Measurements from ENCODE around the gene IL4R.
"Not testable (repeated sequence)": the region's sequence is repeated elsewhere in the genome, so short reads cannot be mapped to it uniquely, and the experiment has no call there.

IL4R gene

DNA sequence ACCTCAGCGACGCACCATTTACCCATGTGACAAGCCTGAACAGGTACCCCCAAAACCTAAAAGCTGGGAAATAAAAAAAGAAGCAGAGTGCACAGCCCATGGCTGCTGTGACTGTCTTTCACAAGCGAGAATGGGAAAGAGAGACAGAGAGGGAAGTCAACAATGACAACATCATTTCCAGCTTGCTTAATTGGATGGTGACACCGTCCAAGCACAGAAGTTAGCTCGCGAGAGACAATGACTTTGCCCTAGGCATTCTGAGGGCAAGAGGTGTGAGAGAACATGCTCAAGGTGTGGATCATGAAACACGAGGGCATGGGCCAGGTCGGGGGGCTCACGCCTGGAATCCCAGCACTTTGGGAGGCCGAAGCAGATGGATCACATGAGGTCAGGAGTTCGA lies 25.9 kb upstream of the IL4R start:
- CTCF ChIA-PET, result interaction anchor here (1.1 to 1.5 kb wide), 3 partner anchors 15 to 28 kb away, joined by 3 to 4 read pairs (median 3); no protein-coding TSS in a partner anchor
- H3K4me3 ChIP-seq (ENCODE audit: low read depth, low read length), result no peak overlapping the region
- no peak for DNase-seq (ENCODE audit: low read depth, low spot score)
- POLR2A ChIA-PET, result no interaction called here
- TF ChIP-seq, protein P1, sequence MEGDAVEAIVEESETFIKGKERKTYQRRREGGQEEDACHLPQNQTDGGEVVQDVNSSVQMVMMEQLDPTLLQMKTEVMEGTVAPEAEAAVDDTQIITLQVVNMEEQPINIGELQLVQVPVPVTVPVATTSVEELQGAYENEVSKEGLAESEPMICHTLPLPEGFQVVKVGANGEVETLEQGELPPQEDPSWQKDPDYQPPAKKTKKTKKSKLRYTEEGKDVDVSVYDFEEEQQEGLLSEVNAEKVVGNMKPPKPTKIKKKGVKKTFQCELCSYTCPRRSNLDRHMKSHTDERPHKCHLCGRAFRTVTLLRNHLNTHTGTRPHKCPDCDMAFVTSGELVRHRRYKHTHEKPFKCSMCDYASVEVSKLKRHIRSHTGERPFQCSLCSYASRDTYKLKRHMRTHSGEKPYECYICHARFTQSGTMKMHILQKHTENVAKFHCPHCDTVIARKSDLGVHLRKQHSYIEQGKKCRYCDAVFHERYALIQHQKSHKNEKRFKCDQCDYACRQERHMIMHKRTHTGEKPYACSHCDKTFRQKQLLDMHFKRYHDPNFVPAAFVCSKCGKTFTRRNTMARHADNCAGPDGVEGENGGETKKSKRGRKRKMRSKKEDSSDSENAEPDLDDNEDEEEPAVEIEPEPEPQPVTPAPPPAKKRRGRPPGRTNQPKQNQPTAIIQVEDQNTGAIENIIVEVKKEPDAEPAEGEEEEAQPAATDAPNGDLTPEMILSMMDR (IDR thresholded peaks at IDR 0.05; ENCODE audit: insufficient read depth, low read length, missing control alignments), result no peak

DNA sequence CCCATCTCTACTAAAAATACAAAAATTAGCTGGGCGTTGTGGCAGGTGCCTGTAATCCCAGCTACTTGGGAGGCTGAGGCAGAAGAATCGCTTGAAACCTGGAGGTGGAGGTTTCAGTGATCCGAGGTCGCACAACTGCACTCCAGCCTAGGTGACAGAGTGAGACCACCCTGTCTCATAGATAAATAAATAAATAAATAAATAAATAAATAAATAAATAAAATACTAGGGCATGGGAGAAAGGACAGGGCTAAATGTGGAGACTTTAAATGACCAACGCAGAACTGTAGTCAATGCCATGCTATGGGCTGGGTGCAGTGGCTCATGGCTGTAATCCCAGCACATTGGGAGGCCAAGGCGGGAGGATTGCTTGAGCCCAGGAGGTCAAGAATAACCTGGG lies 25.5 kb upstream of the IL4R start:
- POLR2A ChIA-PET, CTCF ChIA-PET: not testable (repeated sequence)

DNA sequence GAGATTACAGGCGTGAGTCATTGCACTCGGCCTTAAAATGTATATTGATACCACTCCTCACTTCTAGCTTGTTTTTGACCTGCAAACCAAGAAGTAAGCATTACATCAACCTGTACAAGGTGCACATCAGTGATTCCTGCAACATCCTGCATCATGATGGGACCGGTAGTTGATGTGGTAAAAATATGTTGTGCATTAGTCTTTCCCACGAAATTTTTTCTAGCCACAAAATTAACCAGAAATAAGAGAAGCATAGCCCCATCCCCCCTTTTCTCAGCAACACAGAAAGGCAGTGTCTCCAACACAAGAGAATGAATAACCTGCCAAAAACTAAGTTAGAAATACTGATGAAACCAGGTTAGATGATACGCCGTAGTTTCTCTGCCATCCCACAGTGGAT lies 24.1 kb upstream of the IL4R start:
- TF ChIP-seq, protein P1 (IDR thresholded peaks at IDR 0.05; ENCODE audit: insufficient read depth, low read length, missing control alignments), result no peak
- no peak overlapping the region for H3K4me3 ChIP-seq (ENCODE audit: low read depth, low read length)
- POLR2A ChIA-PET, result no interaction called here
- DNase-seq (ENCODE audit: low read depth, low spot score), result no peak
- CTCF ChIA-PET, result no interaction called here

More for the DNA sequence above, 25.5 kb upstream of the IL4R start:
- DNase-seq (ENCODE audit: low read depth, low spot score); H3K4me3 ChIP-seq (ENCODE audit: low read depth, low read length): not testable (repeated sequence)

DNA sequence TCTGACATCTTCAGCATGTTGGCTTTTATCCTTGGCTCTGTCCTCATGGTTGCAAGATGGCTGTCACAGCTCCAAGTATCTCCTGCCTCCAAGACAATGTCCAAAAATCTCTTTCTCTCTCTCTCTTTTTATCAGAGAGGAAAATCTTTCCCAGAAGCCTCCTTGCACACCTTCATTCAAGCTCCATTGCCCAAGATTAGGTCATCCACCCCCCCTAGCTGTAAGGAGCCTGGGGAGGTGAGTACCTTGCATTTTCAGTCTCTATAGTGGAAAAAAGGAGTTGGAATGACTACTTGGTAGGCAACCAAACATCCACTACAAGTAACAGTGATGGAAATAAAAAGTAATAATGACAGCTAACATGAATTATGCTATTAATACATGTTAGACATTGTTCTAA lies 23.2 kb upstream of the IL4R start:
- TF ChIP-seq, protein P1 (IDR thresholded peaks at IDR 0.05; ENCODE audit: insufficient read depth, low read length, missing control alignments), result no peak
- POLR2A ChIA-PET, result no interaction called here
- DNase-seq (ENCODE audit: low read depth, low spot score), result no peak
- no peak overlapping the region for H3K4me3 ChIP-seq (ENCODE audit: low read depth, low read length)
- CTCF ChIA-PET, result interaction anchor here (1.1 kb wide), 1 partner anchor 78 kb away, joined by 3 read pairs; no protein-coding TSS in a partner anchor

DNA sequence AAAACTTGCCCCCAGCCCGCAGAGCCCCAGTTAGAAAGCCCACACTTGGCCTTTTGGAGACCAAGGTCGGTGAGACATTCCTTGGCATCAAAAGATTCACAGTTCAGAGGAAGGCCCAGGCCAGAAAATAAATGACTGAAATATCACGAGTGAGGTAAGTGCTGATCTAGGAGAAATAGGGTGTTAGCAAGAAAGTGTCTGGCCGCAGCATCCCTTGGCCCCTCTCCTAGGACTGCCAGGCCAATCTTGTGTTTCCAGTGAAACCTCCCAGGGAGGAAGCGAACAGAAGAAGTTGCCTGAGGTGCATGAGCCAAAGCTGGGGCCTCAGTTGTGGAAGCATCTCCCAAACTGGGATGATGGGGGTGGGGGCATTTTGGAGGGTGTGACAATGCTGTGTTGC lies 22.7 kb upstream of the IL4R start:
- CTCF ChIA-PET, result interaction anchor here (1.1 kb wide), 1 partner anchor 77 kb away, joined by 3 read pairs; no protein-coding TSS in a partner anchor
- TF ChIP-seq, protein P1 (IDR thresholded peaks at IDR 0.05; ENCODE audit: insufficient read depth, low read length, missing control alignments), result no peak
- POLR2A ChIA-PET, result no interaction called here

DNA sequence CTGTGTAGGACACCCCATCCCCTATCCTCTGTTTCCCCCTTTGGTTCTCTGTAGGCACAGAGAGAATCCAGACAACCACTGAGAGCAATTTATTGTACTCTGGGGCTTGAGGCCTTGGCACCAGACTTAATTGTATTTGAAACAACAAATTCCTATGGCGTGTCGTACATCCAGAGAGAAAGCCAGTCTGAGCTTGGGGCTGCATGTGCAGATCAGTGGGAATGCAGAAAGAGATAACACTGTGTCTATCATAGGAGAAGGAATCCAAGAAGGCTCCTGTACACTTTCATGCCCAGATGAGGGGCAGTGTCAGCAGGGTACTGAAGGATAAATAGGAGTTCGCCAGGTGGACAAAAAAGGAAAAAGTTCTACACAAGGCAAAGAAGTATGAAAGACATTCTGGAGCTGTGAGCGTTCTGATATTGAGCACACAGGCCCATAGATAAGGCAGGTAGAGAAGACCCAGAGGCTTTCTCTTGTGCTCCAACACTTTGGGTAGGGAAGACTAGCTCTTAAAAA lies 22.0 kb upstream of the IL4R start:
- H3K4me3 ChIP-seq (ENCODE audit: low read depth, low read length), result no peak overlapping the region
- TF ChIP-seq, protein P1 (IDR thresholded peaks at IDR 0.05; ENCODE audit: insufficient read depth, low read length, missing control alignments), result no peak
- DNase-seq (ENCODE audit: low read depth, low spot score), result no peak
- ChIA-PET POLR2A (no interaction called here), CTCF (interaction anchor here (0.8 kb wide), 1 partner anchor 18 kb away, joined by 3 read pairs; no protein-coding TSS in a partner anchor)

More for the DNA sequence above, 22.7 kb upstream of the IL4R start:
- no peak overlapping the region for H3K4me3 ChIP-seq (ENCODE audit: low read depth, low read length)
- DNase-seq (ENCODE audit: low read depth, low spot score), result no peak

DNA sequence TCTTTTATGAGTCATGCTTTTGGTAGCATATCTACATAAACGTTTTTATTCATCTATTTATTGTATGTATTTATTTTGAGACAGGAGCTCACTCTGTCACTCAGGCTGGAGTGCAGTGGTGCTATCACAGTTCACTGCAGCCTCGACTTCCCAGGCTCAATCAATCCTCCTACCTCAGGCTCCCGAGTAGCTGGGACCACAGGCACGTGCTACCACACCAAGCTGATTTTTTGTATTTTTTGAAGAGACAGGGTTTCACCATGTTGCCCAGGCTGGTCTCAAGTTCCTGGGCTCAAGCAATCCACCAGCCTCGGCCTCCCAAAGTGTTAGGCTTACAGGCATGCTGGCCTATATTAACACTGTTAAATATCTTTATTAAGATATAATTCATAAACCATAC lies 20.4 kb upstream of the IL4R start:
- no peak overlapping the region for H3K4me3 ChIP-seq (ENCODE audit: low read depth, low read length)
- CTCF ChIA-PET, result interaction anchor here (0.6 to 1.3 kb wide), 2 partner anchors 59 to 102 kb away, joined by 3 read pairs; no protein-coding TSS in a partner anchor
- POLR2A ChIA-PET, result interaction anchor here (0.6 kb wide), 1 partner anchor 37 kb away, joined by 4 read pairs; no protein-coding TSS in a partner anchor
- TF ChIP-seq, protein P1 (IDR thresholded peaks at IDR 0.05; ENCODE audit: insufficient read depth, low read length, missing control alignments), result no peak
- no peak for DNase-seq (ENCODE audit: low read depth, low spot score)
